Duodenal mucosa (tissue), 2 donors: ENCODE measurements around the gene MARCHF10.

Experiments
- H3K27ac ChIP-seq: one replicate; pipeline ENCODE4 v1.7.0; 2013; ENCODE audit warnings: low read depth, low read length
- H3K27me3 ChIP-seq, 2 donors: one replicate each; pipeline ENCODE4 v1.7.0; 2013; ENCODE audit warnings: low read length in 2 of 2, control low read depth in 1 of 2; ENCODE audit not compliant: insufficient read depth in 2 of 2, control insufficient read depth in 1 of 2
- H3K36me3 ChIP-seq, 2 donors: one replicate each; pipeline ENCODE4 v1.7.0; 2013; ENCODE audit warnings: low read length in 2 of 2, control low read depth in 1 of 2; ENCODE audit not compliant: insufficient read depth in 2 of 2, control insufficient read depth in 1 of 2
- H3K4me1 ChIP-seq, 2 donors: one replicate each; pipeline ENCODE4 v1.7.0; 2013; ENCODE audit warnings: low read length in 2 of 2, control low read depth in 1 of 2; ENCODE audit not compliant: insufficient read depth in 2 of 2, control insufficient read depth in 1 of 2
- H3K4me3 ChIP-seq, 2 donors: one replicate each; pipeline ENCODE4 v1.7.0; 2013; ENCODE audit warnings: low read length in 2 of 2, low read depth in 1 of 2
- H3K9ac ChIP-seq, 2 donors: one replicate each; pipeline ENCODE4 v1.7.0; 2013; ENCODE audit warnings: low read length in 2 of 2, low read depth in 1 of 2
- H3K9me3 ChIP-seq, 2 donors: one replicate each; pipeline ENCODE4 v1.7.0; 2013; ENCODE audit warnings: low read length in 2 of 2, control low read depth in 1 of 2; ENCODE audit not compliant: control insufficient read depth in 1 of 2

Gene MARCHF10

DNA sequence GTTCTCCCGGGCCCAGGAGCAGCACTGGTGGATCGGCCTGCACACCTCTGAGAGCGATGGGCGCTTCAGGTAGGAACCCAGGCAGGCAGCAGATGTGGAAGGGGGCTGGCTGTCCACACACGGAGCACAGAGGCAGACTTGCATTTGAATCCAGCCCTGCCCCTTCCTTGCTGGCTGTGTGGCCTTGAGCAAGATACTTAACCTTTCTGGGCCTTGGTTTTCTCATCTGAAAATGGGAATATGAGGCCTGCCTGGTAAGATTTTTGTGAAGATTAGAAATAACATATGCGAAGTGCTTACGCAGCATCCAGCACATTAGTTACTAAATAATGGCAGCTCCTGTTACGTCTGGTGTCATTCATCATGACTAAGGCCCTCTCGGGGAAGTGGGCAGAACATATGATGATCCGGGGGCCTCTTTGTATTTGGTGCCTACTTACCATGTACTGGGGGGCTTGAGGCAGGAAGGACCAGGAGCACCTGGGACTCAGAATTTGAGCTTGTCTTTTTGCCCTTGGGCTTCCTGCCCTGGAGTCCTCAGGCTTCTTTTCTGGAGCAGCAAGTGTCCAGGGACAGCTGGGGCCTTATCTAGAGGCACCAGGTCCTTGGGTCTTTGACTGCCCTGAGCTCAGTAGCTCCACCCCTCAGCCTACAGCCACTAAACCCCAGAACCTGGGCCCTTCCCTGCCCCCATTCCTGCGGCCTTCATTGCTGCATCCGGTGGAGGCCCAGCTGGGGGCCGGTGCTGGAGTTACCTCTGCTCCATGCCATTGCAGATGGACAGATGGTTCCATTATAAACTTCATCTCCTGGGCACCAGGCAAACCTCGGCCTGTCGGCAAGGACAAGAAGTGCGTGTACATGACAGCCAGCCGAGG is 126.8 kb downstream of the MARCHF10 start:
- H3K4me1 ChIP-seq, result no peaks in the 10 kb centered on the region
- no peak overlapping the region for H3K27ac ChIP-seq
- H3K9me3 ChIP-seq, result no peaks in the 10 kb centered on the region
- H3K9ac ChIP-seq, result no peak overlapping the region
- no peaks in the 10 kb centered on the region for H3K36me3 ChIP-seq
- H3K27me3 ChIP-seq, result no peaks in the 10 kb centered on the region
- no peak overlapping the region for H3K4me3 ChIP-seq

DNA sequence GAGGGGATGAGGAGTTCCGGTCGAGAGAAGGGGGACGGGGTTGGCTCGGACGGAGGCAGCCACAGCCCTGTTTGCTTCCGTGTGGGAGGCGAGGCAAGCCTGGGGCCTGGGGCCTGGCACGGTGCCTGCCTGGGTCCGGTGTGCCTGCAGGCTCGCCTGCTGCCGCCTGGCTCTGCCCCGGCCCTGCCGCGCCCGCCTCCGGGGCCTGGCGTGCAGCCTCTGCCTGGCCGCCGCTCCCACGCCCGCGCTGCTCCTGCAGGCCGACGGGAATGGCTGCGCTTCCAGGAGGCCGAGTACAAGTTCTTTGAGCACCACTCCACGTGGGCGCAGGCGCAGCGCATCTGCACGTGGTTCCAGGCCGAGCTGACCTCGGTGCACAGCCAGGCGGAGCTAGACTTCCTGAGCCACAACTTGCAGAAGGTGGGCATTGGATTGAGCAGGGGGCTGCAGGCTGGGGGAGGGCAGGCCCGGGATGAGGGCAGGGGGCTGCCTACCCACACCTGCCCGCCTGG is 127.5 kb downstream of the MARCHF10 start:
- Histone ChIP-seq H3K27me3 (no peaks in the 10 kb centered on the region), H3K9ac (no peak overlapping the region), H3K27ac (no peak overlapping the region), H3K4me1 (no peaks in the 10 kb centered on the region), H3K4me3 (no peak overlapping the region), H3K9me3 (no peaks in the 10 kb centered on the region), H3K36me3 (no peaks in the 10 kb centered on the region)

DNA sequence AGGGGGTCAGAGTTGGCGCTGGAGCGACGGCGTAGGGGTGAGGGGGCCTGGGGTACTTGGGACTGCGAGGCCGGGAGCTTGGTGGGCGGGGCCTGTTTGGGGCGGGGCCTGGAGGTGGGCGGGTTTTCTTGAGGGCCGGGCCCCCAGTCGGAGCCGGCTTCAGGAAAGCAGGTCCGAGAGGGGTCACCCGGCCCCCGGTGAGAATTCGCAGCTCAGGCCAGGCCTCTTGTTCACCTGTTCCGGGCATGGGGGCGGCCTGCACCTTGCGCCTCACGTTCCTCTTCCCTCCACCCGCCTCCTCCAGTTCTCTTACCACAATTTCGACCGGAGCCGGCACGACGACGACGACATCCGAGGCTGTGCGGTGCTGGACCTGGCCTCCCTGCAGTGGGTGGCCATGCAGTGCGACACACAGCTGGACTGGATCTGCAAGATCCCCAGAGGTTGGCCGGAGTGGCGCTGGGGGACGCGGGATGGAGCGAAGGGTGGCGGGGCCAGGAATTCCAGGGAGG is 128.2 kb downstream of the MARCHF10 start:
- H3K9me3 ChIP-seq, result no peaks in the 10 kb centered on the region
- no peak overlapping the region for H3K27ac ChIP-seq
- H3K4me3 ChIP-seq, result no peak overlapping the region
- no peaks in the 10 kb centered on the region for H3K4me1 ChIP-seq
- no peaks in the 10 kb centered on the region for H3K36me3 ChIP-seq
- H3K27me3 ChIP-seq, result no peaks in the 10 kb centered on the region
- H3K9ac ChIP-seq, result no peak overlapping the region

DNA sequence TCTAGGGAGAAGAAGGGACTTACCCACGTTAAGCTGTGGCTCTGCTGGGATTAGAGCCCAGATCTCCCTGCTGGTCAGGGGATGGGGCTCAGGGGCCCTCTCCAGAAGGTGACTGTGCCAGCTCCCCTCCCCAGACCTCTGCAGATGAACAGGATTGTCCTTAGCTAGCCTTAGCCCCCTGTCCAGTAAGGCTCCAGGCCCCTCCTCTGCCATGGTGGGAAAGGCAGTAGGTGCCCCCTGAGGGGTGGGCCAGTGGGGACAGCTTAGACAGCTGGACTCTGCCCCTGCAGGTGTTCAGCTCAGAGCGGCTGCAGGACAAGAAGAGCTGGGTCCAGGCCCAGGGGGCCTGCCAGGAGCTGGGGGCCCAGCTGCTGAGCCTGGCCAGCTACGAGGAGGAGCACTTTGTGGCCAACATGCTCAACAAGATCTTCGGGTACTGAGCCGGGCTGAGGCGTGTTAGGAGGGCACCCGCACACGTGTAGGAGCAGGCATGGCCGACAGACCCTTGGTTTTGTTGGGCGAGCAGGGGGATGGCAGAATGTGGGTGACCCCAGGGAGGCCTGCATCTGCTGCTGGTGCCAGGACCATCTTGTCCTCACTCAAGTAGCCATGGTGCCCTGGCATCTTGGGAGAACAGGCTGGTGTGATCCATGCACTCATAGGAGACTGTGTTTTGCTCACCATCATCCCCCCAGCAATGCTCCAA is 129.7 kb downstream of the MARCHF10 start:
- Histone ChIP-seq H3K4me1 (no peaks in the 10 kb centered on the region), H3K4me3 (no peak overlapping the region), H3K9me3 (no peaks in the 10 kb centered on the region), H3K27ac (no peak overlapping the region), H3K27me3 (no peaks in the 10 kb centered on the region), H3K9ac (no peak overlapping the region), H3K36me3 (no peaks in the 10 kb centered on the region)

DNA sequence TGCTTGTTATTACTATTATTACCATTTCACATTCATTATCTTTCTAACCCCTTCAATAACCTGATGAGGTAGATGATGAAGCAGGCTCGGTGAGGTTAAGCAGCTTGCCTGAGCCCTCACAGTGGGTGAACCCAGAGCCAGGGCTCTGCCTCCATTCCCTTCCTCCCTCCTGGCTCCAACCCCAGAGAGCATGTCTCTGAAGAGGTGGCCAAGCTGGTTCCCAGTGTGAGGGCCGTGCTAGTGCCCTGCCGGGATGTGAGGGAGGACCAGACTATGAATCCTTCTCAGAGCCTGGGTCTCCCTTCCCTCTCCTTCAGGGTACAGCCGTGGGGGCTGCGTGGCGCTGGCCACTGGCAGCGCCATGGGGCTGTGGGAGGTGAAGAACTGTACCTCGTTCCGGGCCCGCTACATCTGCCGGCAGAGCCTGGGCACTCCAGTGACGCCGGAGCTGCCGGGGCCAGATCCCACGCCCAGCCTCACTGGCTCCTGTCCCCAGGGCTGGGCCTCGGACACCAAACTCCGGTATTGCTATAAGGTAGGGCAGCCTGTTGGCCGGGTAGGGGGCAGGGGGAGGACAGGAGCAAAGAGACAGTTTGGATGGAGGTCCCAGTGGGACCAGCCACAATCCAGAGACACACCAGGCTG is 131.0 kb downstream of the MARCHF10 start:
- Histone ChIP-seq H3K9me3 (no peaks in the 10 kb centered on the region), H3K9ac (no peak overlapping the region), H3K4me1 (no peaks in the 10 kb centered on the region), H3K4me3 (no peak overlapping the region), H3K27me3 (no peaks in the 10 kb centered on the region), H3K27ac (no peak overlapping the region), H3K36me3 (no peaks in the 10 kb centered on the region)

DNA sequence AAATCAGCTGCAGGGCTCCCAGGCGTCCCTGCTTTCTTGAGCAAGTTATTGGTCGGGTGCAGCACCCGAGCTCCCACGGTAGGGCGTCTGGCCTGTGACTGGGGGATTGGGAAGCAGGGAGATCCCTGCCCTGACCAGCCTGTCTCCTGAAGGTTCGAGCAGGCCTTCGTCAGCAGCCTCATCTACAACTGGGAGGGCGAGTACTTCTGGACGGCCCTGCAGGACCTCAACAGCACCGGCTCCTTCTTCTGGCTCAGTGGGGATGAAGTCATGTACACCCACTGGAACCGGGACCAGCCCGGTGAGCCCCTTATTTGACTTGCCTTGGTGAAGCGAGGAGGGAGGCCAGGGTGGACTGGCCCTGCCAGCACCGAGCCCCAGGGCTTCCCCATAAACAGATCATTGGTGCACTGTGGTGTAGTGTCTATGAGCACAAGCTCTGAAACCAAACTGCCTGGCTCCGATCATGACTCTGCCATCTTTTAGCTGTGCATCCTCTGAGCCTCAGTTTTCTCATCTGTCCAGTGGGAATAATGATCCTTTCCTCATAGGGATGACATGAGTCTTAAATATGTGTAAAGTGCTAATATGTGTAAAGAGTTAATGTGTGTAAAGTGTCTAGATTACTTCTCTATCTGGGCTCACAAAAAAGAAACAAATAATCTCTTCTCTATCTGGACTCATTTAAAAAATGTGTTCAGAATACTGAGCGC is 131.7 kb downstream of the MARCHF10 start:
- no peaks in the 10 kb centered on the region for H3K36me3 ChIP-seq
- peaks cover 0 to 5% of the 10 kb centered on the region in 2 donors for H3K4me1 ChIP-seq
- no peak overlapping the region for H3K27ac ChIP-seq
- H3K9ac ChIP-seq, result no peak overlapping the region
- no peak overlapping the region for H3K4me3 ChIP-seq
- no peaks in the 10 kb centered on the region for H3K9me3 ChIP-seq
- H3K27me3 ChIP-seq, result no peaks in the 10 kb centered on the region

DNA sequence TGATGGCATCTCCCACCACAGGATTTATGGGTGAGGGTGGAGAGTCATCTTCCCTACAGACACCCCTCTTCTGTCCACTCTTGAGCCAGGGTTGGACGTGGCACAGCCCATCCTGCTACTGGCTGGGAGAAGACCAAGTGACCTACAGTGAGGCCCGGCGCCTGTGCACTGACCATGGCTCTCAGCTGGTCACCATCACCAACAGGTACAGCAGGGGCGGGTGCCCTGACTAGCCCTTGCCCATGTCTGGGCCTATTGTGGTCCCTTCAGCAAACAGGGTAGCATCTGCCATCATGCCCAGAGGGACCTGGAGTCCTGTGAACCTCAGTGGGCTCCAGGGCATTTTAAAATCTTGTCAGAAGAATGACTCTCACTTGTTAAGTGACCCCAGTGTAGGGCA is 132.4 kb downstream of the MARCHF10 start:
- Histone ChIP-seq H3K4me3 (no peak overlapping the region), H3K27me3 (no peaks in the 10 kb centered on the region), H3K9me3 (no peaks in the 10 kb centered on the region), H3K4me1 (peaks cover 0 to 5% of the 10 kb centered on the region in 2 donors), H3K27ac (no peak overlapping the region), H3K36me3 (no peaks in the 10 kb centered on the region), H3K9ac (no peak overlapping the region)

DNA sequence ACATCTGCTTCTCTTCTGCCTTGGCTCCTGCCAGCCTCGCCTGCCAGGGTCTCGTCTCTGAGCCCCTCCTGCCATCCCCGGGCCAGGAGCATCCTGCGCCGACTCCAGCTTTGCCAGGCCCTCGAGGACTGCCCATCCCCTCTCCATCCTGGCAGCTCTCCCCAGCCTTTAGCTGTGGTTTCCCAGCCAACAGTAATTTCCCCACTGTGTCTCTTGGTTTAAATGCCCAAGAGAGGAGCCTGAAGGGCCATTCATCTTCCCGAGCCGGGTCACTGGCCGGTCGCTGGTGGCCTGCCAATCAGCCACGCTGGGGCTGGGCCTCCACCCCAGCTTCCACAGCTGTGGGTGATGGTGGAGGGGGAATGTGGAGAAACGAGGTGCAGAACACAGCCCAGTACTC is 132.9 kb downstream of the MARCHF10 start:
- Histone ChIP-seq H3K27me3 (no peaks in the 10 kb centered on the region), H3K27ac (no peak overlapping the region), H3K4me1 (peaks cover 0 to 5% of the 10 kb centered on the region in 2 donors), H3K4me3 (no peak overlapping the region), H3K9me3 (no peaks in the 10 kb centered on the region), H3K36me3 (no peaks in the 10 kb centered on the region), H3K9ac (no peak overlapping the region)

DNA sequence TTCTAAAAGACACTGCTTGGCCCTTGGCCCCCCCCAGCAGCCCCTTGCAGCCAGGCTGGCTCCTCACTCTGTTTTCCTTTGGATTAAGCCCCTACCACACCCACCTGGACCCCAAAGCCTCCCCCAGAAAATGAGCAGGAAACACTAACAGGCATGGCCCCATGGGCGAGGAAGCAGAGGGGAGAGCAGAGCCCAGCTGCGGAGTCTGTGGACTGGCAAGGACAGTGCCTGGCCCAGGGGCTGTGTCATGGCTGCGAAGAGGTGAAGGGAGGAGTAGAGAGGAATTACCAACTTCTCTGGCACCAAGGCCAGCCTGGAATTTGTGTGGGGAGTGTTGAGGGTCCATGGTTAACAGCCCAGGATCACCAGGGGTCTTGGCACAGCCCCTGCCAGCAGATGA is 133.3 kb downstream of the MARCHF10 start:
- H3K27ac ChIP-seq, result no peak overlapping the region
- no peaks in the 10 kb centered on the region for H3K9me3 ChIP-seq
- no peak overlapping the region for H3K9ac ChIP-seq
- no peaks in the 10 kb centered on the region for H3K36me3 ChIP-seq
- H3K4me1 ChIP-seq, result peaks cover 0 to 5% of the 10 kb centered on the region in 2 donors
- H3K4me3 ChIP-seq, result no peak overlapping the region
- no peaks in the 10 kb centered on the region for H3K27me3 ChIP-seq
